Type B pancreatic cell (in vitro differentiated cells): Measurements from ENCODE around the gene KIF19. TPM values are rescaled to one million over a fixed set of nuclear protein-coding genes. Genes with fewer than 3 reads are reported as not detected.
A peak's percentile ranks its signal among the peaks of the same experiment; 100 is the strongest.

Experiments
- DNase-seq: peaks from one replicate; pipeline ENCODE4 v3.0.0; 2021; ENCODE audit warnings: mixed read lengths; ENCODE audit not compliant: unreplicated experiment; ENCODE audit errors: extremely low spot score
- H3K27ac Mint-ChIP-seq: 2 replicates; pipeline ENCODE4 v1.8.0; 2021; ENCODE audit warnings: mild to moderate bottlenecking, mixed read lengths
- H3K27me3 Mint-ChIP-seq: 2 replicates; pipeline ENCODE4 v1.8.0; 2021; ENCODE audit warnings: mixed read lengths
- H3K36me3 Mint-ChIP-seq: 2 replicates; pipeline ENCODE4 v1.8.0; 2021; ENCODE audit warnings: mixed read lengths
- H3K4me1 Mint-ChIP-seq: one replicate; pipeline ENCODE4 v1.8.0; 2021; ENCODE audit warnings: mixed read lengths; ENCODE audit not compliant: unreplicated experiment
- H3K4me3 Mint-ChIP-seq: 2 replicates; pipeline ENCODE4 v1.8.0; 2021; ENCODE audit warnings: mild to moderate bottlenecking, mixed read lengths
- H3K9me3 Mint-ChIP-seq: 2 replicates; pipeline ENCODE4 v1.8.0; 2021; ENCODE audit warnings: mixed read lengths
- CTCF ChIP-seq: fragments of 200-600 bp; sonication (generic); conservative IDR thresholded peaks from 2 replicates; pipeline ENCODE4 v1.5.0; 2021; ENCODE audit warnings: antibody characterized with exemption, mild to moderate bottlenecking
- total RNA-seq: library from RNA; stranded (reverse); gene quantifications from 2 replicates; pipeline ENCODE4 v1.2.1, GENCODE V29; 2021; ENCODE audit warnings: low replicate concordance

The KIF19 gene
- total RNA-seq, 1 donor from 2014 or later, result 2.9 TPM

- Mint-ChIP-seq H3K9me3 (no peaks in the 10 kb centered on the region), H3K4me1 (peaks cover 4% of the 10 kb centered on the region), H3K4me3 (no peak overlapping the region), H3K36me3 (no peaks in the 10 kb centered on the region), H3K27me3 (peaks cover 84% of the 10 kb centered on the region), H3K27ac (no peak overlapping the region)
- DNase-seq, result no peak
- TF ChIP-seq CTCF, result peak; percentile 83
Observed at GRCh38 chr17:74354123-74354522, 28.1 kb downstream of the KIF19 start.

GRCh38 chr17:74354561-74354960 is 28.5 kb downstream of the KIF19 start:
- no peak overlapping the region for H3K27ac Mint-ChIP-seq
- H3K4me1 Mint-ChIP-seq, result peaks cover 4% of the 10 kb centered on the region
- TF ChIP-seq CTCF, result no peak
- H3K36me3 Mint-ChIP-seq, result no peaks in the 10 kb centered on the region
- H3K27me3 Mint-ChIP-seq, result peaks cover 80% of the 10 kb centered on the region
- H3K9me3 Mint-ChIP-seq, result no peaks in the 10 kb centered on the region
- no peak for DNase-seq
- H3K4me3 Mint-ChIP-seq, result no peak overlapping the region

GRCh38 chr17:74355065-74355464 is 29.0 kb downstream of the KIF19 start:
- no peak for DNase-seq
- no peak overlapping the region for H3K4me3 Mint-ChIP-seq
- peaks cover 75% of the 10 kb centered on the region for H3K27me3 Mint-ChIP-seq
- peaks cover 4% of the 10 kb centered on the region for H3K4me1 Mint-ChIP-seq
- no peak overlapping the region for H3K27ac Mint-ChIP-seq
- no peaks in the 10 kb centered on the region for H3K36me3 Mint-ChIP-seq
- no peak for TF ChIP-seq CTCF
- H3K9me3 Mint-ChIP-seq, result no peaks in the 10 kb centered on the region

- TF ChIP-seq CTCF, result peak; percentile 30
- Mint-ChIP-seq H3K4me1 (peaks cover 7% of the 10 kb centered on the region), H3K27ac (no peak overlapping the region), H3K9me3 (no peaks in the 10 kb centered on the region), H3K4me3 (peak overlapping the region; percentile 17), H3K36me3 (no peaks in the 10 kb centered on the region), H3K27me3 (peaks cover 64% of the 10 kb centered on the region)
- DNase-seq, result no peak
Observed at GRCh38 chr17:74356646-74357465, 30.8 kb downstream of the KIF19 start.

GRCh38 chr17:74357466-74357809 is 31.4 kb downstream of the KIF19 start:
- Mint-ChIP-seq H3K27ac (no peak overlapping the region), H3K9me3 (no peaks in the 10 kb centered on the region), H3K27me3 (peaks cover 60% of the 10 kb centered on the region), H3K4me3 (no peak overlapping the region), H3K4me1 (peaks cover 7% of the 10 kb centered on the region), H3K36me3 (no peaks in the 10 kb centered on the region)
- no peak for TF ChIP-seq CTCF
- DNase-seq, result no peak
